ENCODE measurements around the gene TGOLN2.

The TGOLN2 gene

DNA sequence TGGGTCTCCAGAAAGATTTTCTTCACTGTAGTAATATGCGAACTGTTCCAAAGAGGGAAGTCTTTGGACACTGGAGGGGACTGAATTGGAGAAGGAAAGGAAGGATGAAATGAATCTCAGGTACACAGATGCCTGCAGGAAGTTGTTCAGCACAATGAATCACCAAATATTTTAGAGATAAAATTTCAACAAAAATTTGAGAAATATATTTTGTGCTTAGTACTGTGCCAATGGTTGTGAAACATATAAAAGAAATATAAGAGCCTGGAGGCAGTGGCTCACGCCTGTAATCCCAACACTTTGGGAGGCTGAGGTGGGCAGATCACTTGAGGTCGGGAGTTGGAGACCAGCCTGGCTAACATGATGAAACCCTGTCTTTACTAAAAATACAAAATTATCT lies 29.9 kb upstream of the TGOLN2 start:
- Histone ChIP-seq H4K8ac (ENCODE audit: low read depth, low read length) (no peak overlapping the region), H3K79me1 (ENCODE audit: low read depth, low read length) (peaks cover 2% of the 10 kb centered on the region), H2BK120ac (ENCODE audit: low read depth, low read length) (no peak overlapping the region), H3K14ac (ENCODE audit: low read length) (no peak overlapping the region), H2BK12ac (ENCODE audit: low read length) (no peak overlapping the region), H2AK5ac (ENCODE audit: low read depth, low read length) (no peak overlapping the region), H2BK15ac (ENCODE audit: low read length) (no peak overlapping the region), H3K18ac (ENCODE audit: low read length) (no peak overlapping the region), H2AFZ (ENCODE audit: low read length) (no peak overlapping the region), H3K9me3 (replicated peaks in 1 of 2; ENCODE audit: control insufficient read depth in 2 of 2, insufficient read depth in 1 of 2, low read depth in 1 of 2, low read length in 2 of 2) (no peaks in the 10 kb centered on the region), H3K27me3 (ENCODE audit: control insufficient read depth in 3 of 3, insufficient read depth in 3 of 3, low read depth in 1 of 3, low read length in 3 of 3) (no peaks in the 10 kb centered on the region), H3K36me3 (replicated peaks in 1 of 2; ENCODE audit: control insufficient read depth in 2 of 2, insufficient read depth in 2 of 2, low read length in 2 of 2) (peaks cover 10 to 42% of the 10 kb centered on the region in 2 donors), H3K23ac (ENCODE audit: low read depth, low read length, poor library complexity) (no peak overlapping the region), H2BK5ac (ENCODE audit: low read length) (no peak overlapping the region), H3K27ac (replicated peaks; ENCODE audit: low read length) (no peak overlapping the region), H3K9ac (ENCODE audit: low read depth, low read length, poor library complexity) (no peak overlapping the region), H3K4me2 (ENCODE audit: insufficient read depth, low read length, poor library complexity, severe bottlenecking) (no peak overlapping the region), H3K4me3 (ENCODE audit: low read length in 2 of 2) (no peak overlapping the region), H4K91ac (ENCODE audit: low read depth, low read length, poor library complexity) (no peak overlapping the region), H3K4ac (ENCODE audit: low read length) (no peak overlapping the region), H3K4me1 (ENCODE audit: control insufficient read depth in 2 of 2, insufficient read depth in 1 of 2, low read depth in 1 of 2, low read length in 2 of 2) (peaks cover 4 to 7% of the 10 kb centered on the region in 2 donors)
- WGBS, 2 donors (ENCODE audit: extremely low coverage in 2 of 2, insufficient read length in 2 of 2, insufficient replicate concordance in 1 of 2): no CpG with 5 or more reads among the region's 3 CpGs
- no peak for DNase-seq (ENCODE audit: low spot score)

DNA sequence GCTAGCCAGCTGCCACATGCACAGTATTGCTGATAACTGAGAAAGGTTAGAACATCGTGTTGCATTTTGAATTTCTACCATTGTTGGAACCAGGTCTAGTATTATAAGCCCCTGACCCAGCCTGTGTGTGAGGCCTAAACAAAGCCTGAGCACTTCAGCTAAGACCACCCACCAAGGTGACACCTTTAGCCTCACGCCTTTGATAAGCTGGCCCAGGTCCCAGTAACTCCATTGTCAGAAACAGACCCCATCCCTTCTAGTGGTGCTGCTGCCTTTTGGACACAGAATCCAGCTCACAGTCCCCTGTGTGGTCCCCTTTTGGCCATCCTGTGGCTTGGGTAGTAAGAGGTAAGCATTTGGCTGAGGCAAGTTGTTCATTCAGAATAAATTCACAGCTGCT lies 28.4 kb upstream of the TGOLN2 start:
- Histone ChIP-seq H2BK12ac (ENCODE audit: low read length) (no peak overlapping the region), H3K36me3 (replicated peaks in 1 of 2; ENCODE audit: control insufficient read depth in 2 of 2, insufficient read depth in 2 of 2, low read length in 2 of 2) (peaks cover 7 to 43% of the 10 kb centered on the region in 2 donors), H3K79me1 (ENCODE audit: low read depth, low read length) (no peaks in the 10 kb centered on the region), H3K4me2 (ENCODE audit: insufficient read depth, low read length, poor library complexity, severe bottlenecking) (no peak overlapping the region), H2BK120ac (ENCODE audit: low read depth, low read length) (no peak overlapping the region), H2BK15ac (ENCODE audit: low read length) (no peak overlapping the region), H2AK5ac (ENCODE audit: low read depth, low read length) (no peak overlapping the region), H4K91ac (ENCODE audit: low read depth, low read length, poor library complexity) (no peak overlapping the region), H3K27me3 (ENCODE audit: control insufficient read depth in 3 of 3, insufficient read depth in 3 of 3, low read depth in 1 of 3, low read length in 3 of 3) (no peaks in the 10 kb centered on the region), H3K9ac (ENCODE audit: low read depth, low read length, poor library complexity) (no peak overlapping the region), H3K4me1 (ENCODE audit: control insufficient read depth in 2 of 2, insufficient read depth in 1 of 2, low read depth in 1 of 2, low read length in 2 of 2) (peaks cover 4 to 7% of the 10 kb centered on the region in 2 donors), H3K4me3 (ENCODE audit: low read length in 2 of 2) (peak overlapping the region in 1 of 2 donors; percentile 93), H3K27ac (replicated peaks; ENCODE audit: low read length) (no peak overlapping the region), H3K4ac (ENCODE audit: low read length) (no peak overlapping the region), H3K14ac (ENCODE audit: low read length) (no peak overlapping the region), H2AFZ (ENCODE audit: low read length) (no peak overlapping the region), H3K23ac (ENCODE audit: low read depth, low read length, poor library complexity) (no peak overlapping the region), H2BK5ac (ENCODE audit: low read length) (no peak overlapping the region), H3K18ac (ENCODE audit: low read length) (no peak overlapping the region), H3K9me3 (replicated peaks in 1 of 2; ENCODE audit: control insufficient read depth in 2 of 2, insufficient read depth in 1 of 2, low read depth in 1 of 2, low read length in 2 of 2) (no peaks in the 10 kb centered on the region), H4K8ac (ENCODE audit: low read depth, low read length) (no peak overlapping the region)
- no CpG with 5 or more reads among the region's 2 CpGs for WGBS, 2 donors (ENCODE audit: extremely low coverage in 2 of 2, insufficient read length in 2 of 2, insufficient replicate concordance in 1 of 2)
- DNase-seq (ENCODE audit: low spot score): no peak

DNA sequence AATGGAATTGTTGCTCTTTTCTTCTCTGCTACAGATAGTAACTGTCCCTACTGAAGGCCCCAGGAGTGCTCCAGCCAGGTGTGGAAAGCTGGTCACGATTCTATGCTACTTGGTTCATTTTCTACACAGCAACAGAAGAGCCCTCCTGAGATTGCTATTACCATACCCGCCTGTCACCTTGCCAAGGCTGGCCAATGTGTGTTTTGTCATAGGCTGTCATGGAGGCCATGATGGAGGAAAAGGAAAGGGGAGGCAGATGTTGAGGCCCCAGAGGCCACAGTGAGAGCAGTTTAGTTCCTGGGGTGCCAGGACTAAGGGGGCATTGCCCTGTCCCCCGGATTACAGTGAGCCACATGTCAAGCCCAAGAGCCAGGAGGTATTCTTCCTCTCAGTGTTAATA lies 27.7 kb upstream of the TGOLN2 start:
- Histone ChIP-seq H4K91ac (ENCODE audit: low read depth, low read length, poor library complexity) (no peak overlapping the region), H2BK120ac (ENCODE audit: low read depth, low read length) (no peak overlapping the region), H3K23ac (ENCODE audit: low read depth, low read length, poor library complexity) (no peak overlapping the region), H3K4me3 (ENCODE audit: low read length in 2 of 2) (peak overlapping the region in 1 of 2 donors; percentile 93), H3K36me3 (replicated peaks in 1 of 2; ENCODE audit: control insufficient read depth in 2 of 2, insufficient read depth in 2 of 2, low read length in 2 of 2) (peaks cover 11 to 48% of the 10 kb centered on the region in 2 donors), H3K9ac (ENCODE audit: low read depth, low read length, poor library complexity) (no peak overlapping the region), H2AK5ac (ENCODE audit: low read depth, low read length) (no peak overlapping the region), H2BK5ac (ENCODE audit: low read length) (no peak overlapping the region), H3K18ac (ENCODE audit: low read length) (no peak overlapping the region), H3K27ac (replicated peaks; ENCODE audit: low read length) (no peak overlapping the region), H3K27me3 (ENCODE audit: control insufficient read depth in 3 of 3, insufficient read depth in 3 of 3, low read depth in 1 of 3, low read length in 3 of 3) (no peaks in the 10 kb centered on the region), H2BK15ac (ENCODE audit: low read length) (no peak overlapping the region), H3K9me3 (replicated peaks in 1 of 2; ENCODE audit: control insufficient read depth in 2 of 2, insufficient read depth in 1 of 2, low read depth in 1 of 2, low read length in 2 of 2) (no peaks in the 10 kb centered on the region), H3K79me1 (ENCODE audit: low read depth, low read length) (no peaks in the 10 kb centered on the region), H4K8ac (ENCODE audit: low read depth, low read length) (no peak overlapping the region), H2AFZ (ENCODE audit: low read length) (no peak overlapping the region), H3K4me1 (ENCODE audit: control insufficient read depth in 2 of 2, insufficient read depth in 1 of 2, low read depth in 1 of 2, low read length in 2 of 2) (peaks cover 4 to 7% of the 10 kb centered on the region in 2 donors), H2BK12ac (ENCODE audit: low read length) (no peak overlapping the region), H3K4me2 (ENCODE audit: insufficient read depth, low read length, poor library complexity, severe bottlenecking) (no peak overlapping the region), H3K14ac (ENCODE audit: low read length) (no peak overlapping the region), H3K4ac (ENCODE audit: low read length) (no peak overlapping the region)
- DNase-seq (ENCODE audit: low spot score): no peak
- WGBS, 2 donors (ENCODE audit: extremely low coverage in 2 of 2, insufficient read length in 2 of 2, insufficient replicate concordance in 1 of 2): no CpG with 5 or more reads among the region's 3 CpGs

DNA sequence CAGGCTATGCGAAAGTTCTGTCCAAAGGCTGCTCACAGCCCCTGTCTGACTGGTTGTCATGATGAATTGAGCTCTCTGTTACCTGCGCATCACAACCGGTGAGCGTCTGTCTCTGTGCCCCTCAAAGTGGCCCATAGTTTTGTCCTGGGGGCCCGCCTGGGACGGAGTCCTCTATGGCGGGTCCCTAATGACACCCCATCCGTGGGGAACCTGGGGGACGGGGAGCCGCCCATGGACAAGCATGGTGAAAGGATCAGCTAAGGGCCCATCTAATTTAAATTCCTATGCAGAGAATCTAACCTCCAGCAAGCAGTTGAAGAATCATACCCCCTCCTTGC lies 27.3 kb upstream of the TGOLN2 start:
- Histone ChIP-seq H3K9me3 (replicated peaks in 1 of 2; ENCODE audit: control insufficient read depth in 2 of 2, insufficient read depth in 1 of 2, low read depth in 1 of 2, low read length in 2 of 2) (no peaks in the 10 kb centered on the region), H2BK5ac (ENCODE audit: low read length) (peak overlapping the region; percentile 16), H3K14ac (ENCODE audit: low read length) (no peak overlapping the region), H2BK15ac (ENCODE audit: low read length) (no peak overlapping the region), H3K27me3 (ENCODE audit: control insufficient read depth in 3 of 3, insufficient read depth in 3 of 3, low read depth in 1 of 3, low read length in 3 of 3) (no peaks in the 10 kb centered on the region), H3K4me3 (ENCODE audit: low read length in 2 of 2) (peak overlapping the region; percentile 82 to 93), H4K91ac (ENCODE audit: low read depth, low read length, poor library complexity) (no peak overlapping the region), H3K36me3 (replicated peaks in 1 of 2; ENCODE audit: control insufficient read depth in 2 of 2, insufficient read depth in 2 of 2, low read length in 2 of 2) (peaks cover 14 to 53% of the 10 kb centered on the region in 2 donors), H3K27ac (replicated peaks; ENCODE audit: low read length) (no peak overlapping the region), H3K18ac (ENCODE audit: low read length) (peak overlapping the region; percentile 90), H3K4ac (ENCODE audit: low read length) (no peak overlapping the region), H4K8ac (ENCODE audit: low read depth, low read length) (no peak overlapping the region), H2AK5ac (ENCODE audit: low read depth, low read length) (no peak overlapping the region), H3K9ac (ENCODE audit: low read depth, low read length, poor library complexity) (peak overlapping the region; percentile 90), H3K23ac (ENCODE audit: low read depth, low read length, poor library complexity) (no peak overlapping the region), H2AFZ (ENCODE audit: low read length) (peak overlapping the region; percentile 97), H2BK12ac (ENCODE audit: low read length) (no peak overlapping the region), H3K4me2 (ENCODE audit: insufficient read depth, low read length, poor library complexity, severe bottlenecking) (peak overlapping the region; percentile 67), H2BK120ac (ENCODE audit: low read depth, low read length) (no peak overlapping the region), H3K4me1 (ENCODE audit: control insufficient read depth in 2 of 2, insufficient read depth in 1 of 2, low read depth in 1 of 2, low read length in 2 of 2) (peaks cover 4 to 7% of the 10 kb centered on the region in 2 donors), H3K79me1 (ENCODE audit: low read depth, low read length) (no peaks in the 10 kb centered on the region)
- no CpG with 5 or more reads among the region's 10 CpGs for WGBS, 2 donors (ENCODE audit: extremely low coverage in 2 of 2, insufficient read length in 2 of 2, insufficient replicate concordance in 1 of 2)
- DNase-seq (ENCODE audit: low spot score): no peak
